ENCODE results near the gene PDIK1L.

Gene PDIK1L

GRCh38 chr1:26111530-26112406, at the start of gene PDIK1L:
Gene PDIK1L, plus strand, starts transcription at chr1:26111824. Its CDS starts 2,485 bp downstream, at chr1:26114309.
- peaks cover 0 to 15% of the 10 kb centered on the region in 2 donors for H3K36me3 ChIP-seq (ENCODE audit: control insufficient read depth in 1 of 2, insufficient read depth in 2 of 2, low read length in 2 of 2)
- no peaks in the 10 kb centered on the region for H3K27me3 ChIP-seq (ENCODE audit: control insufficient read depth in 1 of 2, insufficient read depth in 2 of 2, low read length in 2 of 2)
- H3K27ac ChIP-seq (ENCODE audit: low read depth, low read length): peak within 1 kb of the TSS; percentile 95
- no peaks in the 10 kb centered on the region for H3K9me3 ChIP-seq (ENCODE audit: control insufficient read depth in 1 of 2, low read length in 2 of 2)
- peak within 1 kb of the TSS; percentile 97 to 98 for H3K4me3 ChIP-seq (ENCODE audit: low read depth in 1 of 2, low read length in 2 of 2)
- H3K4me1 ChIP-seq (ENCODE audit: control insufficient read depth in 1 of 2, insufficient read depth in 2 of 2, low read length in 2 of 2): peaks cover 25 to 37% of the 10 kb centered on the region in 2 donors
- H3K9ac ChIP-seq (ENCODE audit: low read depth in 1 of 2, low read length in 2 of 2): peak within 1 kb of the TSS; percentile 87 to 88

GRCh38 chr1:26064553-26064952, 47.1 kb upstream of the PDIK1L start:
- no peak overlapping the region for H3K9ac ChIP-seq (ENCODE audit: low read depth in 1 of 2, low read length in 2 of 2)
- no peaks in the 10 kb centered on the region for H3K4me1 ChIP-seq (ENCODE audit: control insufficient read depth in 1 of 2, insufficient read depth in 2 of 2, low read length in 2 of 2)
- H3K9me3 ChIP-seq (ENCODE audit: control insufficient read depth in 1 of 2, low read length in 2 of 2): no peaks in the 10 kb centered on the region
- no peak overlapping the region for H3K27ac ChIP-seq (ENCODE audit: low read depth, low read length)
- H3K27me3 ChIP-seq (ENCODE audit: control insufficient read depth in 1 of 2, insufficient read depth in 2 of 2, low read length in 2 of 2): peaks cover 0 to 3% of the 10 kb centered on the region in 2 donors
- H3K36me3 ChIP-seq (ENCODE audit: control insufficient read depth in 1 of 2, insufficient read depth in 2 of 2, low read length in 2 of 2): no peaks in the 10 kb centered on the region
- H3K4me3 ChIP-seq (ENCODE audit: low read depth in 1 of 2, low read length in 2 of 2): no peak overlapping the region

DNA sequence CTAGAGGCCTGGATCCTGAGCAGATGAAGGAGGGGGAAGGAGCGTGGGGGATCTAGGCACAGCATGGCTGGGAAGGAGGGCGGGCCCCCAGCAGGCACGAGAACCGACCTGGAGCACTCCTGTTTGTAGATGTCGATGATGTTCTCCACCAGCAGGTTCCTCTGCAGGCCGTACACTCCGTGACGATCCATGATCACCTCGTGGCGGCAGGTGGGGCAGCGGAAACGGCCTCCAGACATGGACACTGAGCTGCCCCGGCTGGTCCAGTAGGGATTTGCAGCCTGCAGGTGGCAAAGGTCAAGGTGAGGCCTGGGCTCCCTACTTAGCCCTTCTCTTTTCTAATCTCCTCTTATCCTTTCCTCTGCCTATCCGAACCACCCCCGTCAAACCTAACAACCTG, 45.5 kb upstream of the PDIK1L start:
- Histone ChIP-seq H3K4me1 (ENCODE audit: control insufficient read depth in 1 of 2, insufficient read depth in 2 of 2, low read length in 2 of 2) (no peaks in the 10 kb centered on the region), H3K4me3 (ENCODE audit: low read depth in 1 of 2, low read length in 2 of 2) (no peak overlapping the region), H3K36me3 (ENCODE audit: control insufficient read depth in 1 of 2, insufficient read depth in 2 of 2, low read length in 2 of 2) (no peaks in the 10 kb centered on the region), H3K9ac (ENCODE audit: low read depth in 1 of 2, low read length in 2 of 2) (no peak overlapping the region), H3K27me3 (ENCODE audit: control insufficient read depth in 1 of 2, insufficient read depth in 2 of 2, low read length in 2 of 2) (peaks cover 0 to 3% of the 10 kb centered on the region in 2 donors), H3K9me3 (ENCODE audit: control insufficient read depth in 1 of 2, low read length in 2 of 2) (no peaks in the 10 kb centered on the region), H3K27ac (ENCODE audit: low read depth, low read length) (no peak overlapping the region)

DNA sequence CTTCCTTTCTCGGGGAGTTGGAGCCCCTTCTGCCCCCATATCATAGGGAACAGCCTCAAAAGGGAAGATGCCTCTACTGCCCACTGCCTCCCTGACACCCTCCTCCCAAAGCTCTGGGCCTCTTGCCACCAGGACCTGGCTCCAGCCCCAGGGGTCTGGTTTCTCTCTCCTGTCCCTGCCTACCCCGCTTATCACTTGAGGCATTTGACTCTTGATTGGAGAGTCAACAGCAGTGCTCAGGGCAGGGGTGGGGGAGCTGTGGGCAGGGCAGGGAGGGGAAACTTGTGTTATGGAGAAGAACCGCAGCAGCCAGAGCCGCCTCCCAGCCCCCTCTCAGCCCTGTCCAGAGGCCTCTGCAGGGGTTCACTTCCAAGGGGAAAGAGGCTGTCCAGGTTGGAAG, 44.8 kb upstream of the PDIK1L start:
- Histone ChIP-seq H3K27ac (ENCODE audit: low read depth, low read length) (no peak overlapping the region), H3K9ac (ENCODE audit: low read depth in 1 of 2, low read length in 2 of 2) (no peak overlapping the region), H3K27me3 (ENCODE audit: control insufficient read depth in 1 of 2, insufficient read depth in 2 of 2, low read length in 2 of 2) (peaks cover 0 to 3% of the 10 kb centered on the region in 2 donors), H3K4me3 (ENCODE audit: low read depth in 1 of 2, low read length in 2 of 2) (no peak overlapping the region), H3K9me3 (ENCODE audit: control insufficient read depth in 1 of 2, low read length in 2 of 2) (no peaks in the 10 kb centered on the region), H3K36me3 (ENCODE audit: control insufficient read depth in 1 of 2, insufficient read depth in 2 of 2, low read length in 2 of 2) (no peaks in the 10 kb centered on the region), H3K4me1 (ENCODE audit: control insufficient read depth in 1 of 2, insufficient read depth in 2 of 2, low read length in 2 of 2) (no peaks in the 10 kb centered on the region)

- no peaks in the 10 kb centered on the region for H3K36me3 ChIP-seq (ENCODE audit: control insufficient read depth in 1 of 2, insufficient read depth in 2 of 2, low read length in 2 of 2)
- no peak within 1 kb of the TSS for H3K27ac ChIP-seq (ENCODE audit: low read depth, low read length)
- H3K9ac ChIP-seq (ENCODE audit: low read depth in 1 of 2, low read length in 2 of 2): no peak within 1 kb of the TSS
- H3K27me3 ChIP-seq (ENCODE audit: control insufficient read depth in 1 of 2, insufficient read depth in 2 of 2, low read length in 2 of 2): peaks cover 0 to 6% of the 10 kb centered on the region in 2 donors
- no peaks in the 10 kb centered on the region for H3K4me1 ChIP-seq (ENCODE audit: control insufficient read depth in 1 of 2, insufficient read depth in 2 of 2, low read length in 2 of 2)
- no peaks in the 10 kb centered on the region for H3K9me3 ChIP-seq (ENCODE audit: control insufficient read depth in 1 of 2, low read length in 2 of 2)
- no peak within 1 kb of the TSS for H3K4me3 ChIP-seq (ENCODE audit: low read depth in 1 of 2, low read length in 2 of 2)
These were observed 44.2 kb upstream of the PDIK1L start, which contains the start of gene TRIM63 for GRCh38 chr1:26067432-26067911. Gene TRIM63, minus strand, starts transcription at chr1:26067630. Its CDS starts 136 bp downstream, at chr1:26067494.

- Histone ChIP-seq H3K9ac (ENCODE audit: low read depth in 1 of 2, low read length in 2 of 2) (no peak overlapping the region), H3K9me3 (ENCODE audit: control insufficient read depth in 1 of 2, low read length in 2 of 2) (no peaks in the 10 kb centered on the region), H3K36me3 (ENCODE audit: control insufficient read depth in 1 of 2, insufficient read depth in 2 of 2, low read length in 2 of 2) (no peaks in the 10 kb centered on the region), H3K4me1 (ENCODE audit: control insufficient read depth in 1 of 2, insufficient read depth in 2 of 2, low read length in 2 of 2) (no peaks in the 10 kb centered on the region), H3K27me3 (ENCODE audit: control insufficient read depth in 1 of 2, insufficient read depth in 2 of 2, low read length in 2 of 2) (peaks cover 0 to 5% of the 10 kb centered on the region in 2 donors), H3K27ac (ENCODE audit: low read depth, low read length) (no peak overlapping the region), H3K4me3 (ENCODE audit: low read depth in 1 of 2, low read length in 2 of 2) (no peak overlapping the region)
These were observed 41.7 kb upstream of the PDIK1L start for GRCh38 chr1:26069941-26070295.

- no peaks in the 10 kb centered on the region for H3K9me3 ChIP-seq (ENCODE audit: control insufficient read depth in 1 of 2, low read length in 2 of 2)
- H3K4me1 ChIP-seq (ENCODE audit: control insufficient read depth in 1 of 2, insufficient read depth in 2 of 2, low read length in 2 of 2): peaks cover 0 to 1% of the 10 kb centered on the region in 2 donors
- no peak overlapping the region for H3K9ac ChIP-seq (ENCODE audit: low read depth in 1 of 2, low read length in 2 of 2)
- H3K27ac ChIP-seq (ENCODE audit: low read depth, low read length): no peak overlapping the region
- no peaks in the 10 kb centered on the region for H3K36me3 ChIP-seq (ENCODE audit: control insufficient read depth in 1 of 2, insufficient read depth in 2 of 2, low read length in 2 of 2)
- no peak overlapping the region for H3K4me3 ChIP-seq (ENCODE audit: low read depth in 1 of 2, low read length in 2 of 2)
- H3K27me3 ChIP-seq (ENCODE audit: control insufficient read depth in 1 of 2, insufficient read depth in 2 of 2, low read length in 2 of 2): peaks cover 0 to 5% of the 10 kb centered on the region in 2 donors
These were observed 41.2 kb upstream of the PDIK1L start for GRCh38 chr1:26070296-26070962.

DNA sequence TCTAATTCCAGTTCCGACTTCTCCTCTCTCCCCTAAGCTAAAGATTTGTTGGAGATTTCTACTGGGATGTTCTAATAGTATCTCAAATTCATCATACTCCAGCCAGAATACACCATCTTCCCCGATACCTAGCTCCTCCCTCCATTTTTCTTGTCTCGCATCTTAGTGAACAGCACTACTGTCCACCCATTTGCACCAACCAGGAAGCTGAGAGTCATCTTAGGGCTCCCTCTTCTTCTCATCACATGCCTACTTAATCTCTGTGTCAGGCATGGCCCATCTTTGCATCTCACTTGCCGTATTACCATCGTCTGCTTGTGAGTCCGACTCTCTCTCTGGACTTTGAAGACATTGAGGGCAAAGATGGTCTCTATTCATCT, 40.7 kb upstream of the PDIK1L start:
- Histone ChIP-seq H3K4me3 (ENCODE audit: low read depth in 1 of 2, low read length in 2 of 2) (no peak overlapping the region), H3K9ac (ENCODE audit: low read depth in 1 of 2, low read length in 2 of 2) (no peak overlapping the region), H3K9me3 (ENCODE audit: control insufficient read depth in 1 of 2, low read length in 2 of 2) (no peaks in the 10 kb centered on the region), H3K27ac (ENCODE audit: low read depth, low read length) (no peak overlapping the region), H3K27me3 (ENCODE audit: control insufficient read depth in 1 of 2, insufficient read depth in 2 of 2, low read length in 2 of 2) (peaks cover 0 to 5% of the 10 kb centered on the region in 2 donors), H3K4me1 (ENCODE audit: control insufficient read depth in 1 of 2, insufficient read depth in 2 of 2, low read length in 2 of 2) (peaks cover 3 to 6% of the 10 kb centered on the region in 2 donors), H3K36me3 (ENCODE audit: control insufficient read depth in 1 of 2, insufficient read depth in 2 of 2, low read length in 2 of 2) (no peaks in the 10 kb centered on the region)

DNA sequence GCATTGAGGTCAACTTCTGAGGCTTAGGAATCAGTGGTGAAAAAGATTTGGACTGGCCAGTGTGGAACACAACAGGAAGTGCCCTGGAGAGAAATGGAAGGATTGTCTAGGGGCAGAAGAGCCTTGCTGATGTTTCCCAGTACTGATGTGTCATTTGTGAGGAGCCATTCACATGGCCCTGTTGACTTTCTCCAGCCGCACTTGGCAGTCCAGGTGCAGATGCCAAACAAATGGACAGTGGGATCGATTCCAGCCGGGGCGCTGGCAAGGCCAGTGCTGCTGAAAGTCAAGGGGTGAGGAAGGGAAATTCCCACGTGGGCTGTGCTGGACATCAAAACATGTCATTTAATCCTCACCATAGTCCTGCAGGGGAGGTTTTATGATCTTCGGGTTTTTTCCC, 39.3 kb upstream of the PDIK1L start:
- no peak overlapping the region for H3K9ac ChIP-seq (ENCODE audit: low read depth in 1 of 2, low read length in 2 of 2)
- no peaks in the 10 kb centered on the region for H3K9me3 ChIP-seq (ENCODE audit: control insufficient read depth in 1 of 2, low read length in 2 of 2)
- no peaks in the 10 kb centered on the region for H3K36me3 ChIP-seq (ENCODE audit: control insufficient read depth in 1 of 2, insufficient read depth in 2 of 2, low read length in 2 of 2)
- no peak overlapping the region for H3K27ac ChIP-seq (ENCODE audit: low read depth, low read length)
- peaks cover 8 to 9% of the 10 kb centered on the region in 2 donors for H3K4me1 ChIP-seq (ENCODE audit: control insufficient read depth in 1 of 2, insufficient read depth in 2 of 2, low read length in 2 of 2)
- H3K27me3 ChIP-seq (ENCODE audit: control insufficient read depth in 1 of 2, insufficient read depth in 2 of 2, low read length in 2 of 2): peaks cover 0 to 5% of the 10 kb centered on the region in 2 donors
- H3K4me3 ChIP-seq (ENCODE audit: low read depth in 1 of 2, low read length in 2 of 2): no peak overlapping the region
